Osteoblast (primary cell): ENCODE data around the gene RCAN1. TPM values are rescaled to one million over a fixed set of nuclear protein-coding genes. Genes with fewer than 3 reads are reported as not detected.
"Not testable (repeated sequence)": the region's sequence is repeated elsewhere in the genome, so short reads cannot be mapped to it uniquely, and the experiment has no call there.

Experiments used
- DNase-seq: peaks from one replicate; pipeline ENCODE4 v3.0.0; 2011; ENCODE audit warnings: low spot score, mixed read lengths; ENCODE audit not compliant: insufficient read length; ENCODE audit errors: missing footprints
- H2AFZ ChIP-seq: 2 replicates; pipeline ENCODE4 v1.6.0; 2011; ENCODE audit warnings: mild to moderate bottlenecking, low read length
- H3K27ac ChIP-seq: 2 replicates; pipeline ENCODE4 v1.5.1; 2011; ENCODE audit warnings: mild to moderate bottlenecking, low read depth, low read length, moderate library complexity
- H3K27me3 ChIP-seq: 2 replicates; pipeline ENCODE4 v1.6.0; 2012; ENCODE audit warnings: mild to moderate bottlenecking, control low read depth, inconsistent platforms, low read length, moderate library complexity; ENCODE audit not compliant: insufficient read depth
- H3K36me3 ChIP-seq: 2 replicates; pipeline ENCODE4 v1.5.1; 2011; ENCODE audit warnings: mild to moderate bottlenecking, low read length, control low read depth, moderate library complexity; ENCODE audit not compliant: insufficient read depth
- H3K4me1 ChIP-seq: 2 replicates; pipeline ENCODE4 v1.5.1; 2011; ENCODE audit warnings: mild to moderate bottlenecking, low read length, control low read depth, moderate library complexity; ENCODE audit not compliant: insufficient read depth
- H3K4me2 ChIP-seq: 2 replicates; pipeline ENCODE4 v1.6.0; 2011; ENCODE audit warnings: mild to moderate bottlenecking, low read length; ENCODE audit not compliant: insufficient read depth
- H3K4me3 ChIP-seq: fragments of 200-600 bp; sonication (generic); 3 replicates; pipeline ENCODE4 v1.5.1; 2012; ENCODE audit warnings: mild to moderate bottlenecking, low read length, inconsistent platforms; ENCODE audit not compliant: insufficient read depth
- H3K79me2 ChIP-seq: 2 replicates; pipeline ENCODE4 v1.6.0; 2012; ENCODE audit warnings: mild to moderate bottlenecking, low read length, control low read depth, inconsistent platforms; ENCODE audit not compliant: insufficient read depth
- H3K9me3 ChIP-seq: 2 replicates; pipeline ENCODE4 v1.5.1; 2011; ENCODE audit warnings: low read depth, low read length, control low read depth
- H4K20me1 ChIP-seq: 2 replicates; pipeline ENCODE4 v1.6.0; 2012; ENCODE audit warnings: mild to moderate bottlenecking, low read length, control low read depth; ENCODE audit not compliant: insufficient read depth
- CTCF ChIP-seq: IDR thresholded peaks from 2 replicates; pipeline ENCODE4 v1.5.1; 2011; ENCODE audit warnings: mild to moderate bottlenecking, low read depth, low read length, moderate library complexity; ENCODE audit errors: extremely low read depth
- total RNA-seq: library from RNA; depleted of rRNA; stranded (reverse); fragments of >200 nt; gene quantifications from 2 replicates; pipeline ENCODE4 v1.2.3, GENCODE V29; 2012

Gene RCAN1
- total RNA-seq, 1 donor, result 103 TPM

GRCh38 chr21:34569381-34569979 is 45.4 kb downstream of the RCAN1 start:
- TF ChIP-seq CTCF, result no peak
- no peak for DNase-seq
- Histone ChIP-seq H2AFZ (no peak overlapping the region), H3K27ac (no peak overlapping the region), H4K20me1 (no peaks in the 10 kb centered on the region), H3K36me3 (no peaks in the 10 kb centered on the region), H3K9me3 (no peaks in the 10 kb centered on the region), H3K4me2 (no peak overlapping the region), H3K4me3 (no peak overlapping the region), H3K27me3 (no peaks in the 10 kb centered on the region), H3K4me1 (peaks cover 4% of the 10 kb centered on the region), H3K79me2 (no peaks in the 10 kb centered on the region)

GRCh38 chr21:34568801-34569200 is 46.1 kb downstream of the RCAN1 start:
- not testable (repeated sequence) for H3K36me3 ChIP-seq, H4K20me1 ChIP-seq, H3K4me3 ChIP-seq, H3K27ac ChIP-seq, H2AFZ ChIP-seq, H3K79me2 ChIP-seq, DNase-seq, H3K27me3 ChIP-seq, H3K4me1 ChIP-seq, H3K9me3 ChIP-seq, H3K4me2 ChIP-seq

- no peak overlapping the region for H2AFZ ChIP-seq
- H3K4me3 ChIP-seq, result no peak overlapping the region
- TF ChIP-seq CTCF, result no peak
These were observed 47.2 kb downstream of the RCAN1 start for GRCh38 chr21:34567604-34568155.

GRCh38 chr21:34565238-34565637 is 49.7 kb downstream of the RCAN1 start:
- no peak overlapping the region for H2AFZ ChIP-seq
- no peak overlapping the region for H3K4me3 ChIP-seq
- no peak overlapping the region for H3K4me2 ChIP-seq
- no peaks in the 10 kb centered on the region for H3K9me3 ChIP-seq
- H3K27ac ChIP-seq, result no peak overlapping the region
- no peak for TF ChIP-seq CTCF
- no peaks in the 10 kb centered on the region for H3K36me3 ChIP-seq
- no peaks in the 10 kb centered on the region for H4K20me1 ChIP-seq
- H3K79me2 ChIP-seq, result no peaks in the 10 kb centered on the region
- no peaks in the 10 kb centered on the region for H3K27me3 ChIP-seq
- DNase-seq, result no peak
- peaks cover 4% of the 10 kb centered on the region for H3K4me1 ChIP-seq

More at GRCh38 chr21:34567604-34568155, 47.2 kb downstream of the RCAN1 start:
- Histone ChIP-seq H3K79me2 (no peaks in the 10 kb centered on the region), H4K20me1 (no peaks in the 10 kb centered on the region), H3K27ac (no peak overlapping the region), H3K4me2 (no peak overlapping the region), H3K36me3 (no peaks in the 10 kb centered on the region), H3K9me3 (no peaks in the 10 kb centered on the region), H3K27me3 (no peaks in the 10 kb centered on the region), H3K4me1 (peaks cover 4% of the 10 kb centered on the region)
- DNase-seq, result no peak

- not testable (repeated sequence) for H3K27ac ChIP-seq, H3K79me2 ChIP-seq, H3K4me3 ChIP-seq, H2AFZ ChIP-seq, H3K4me2 ChIP-seq, H3K27me3 ChIP-seq, H3K4me1 ChIP-seq, H3K9me3 ChIP-seq, DNase-seq, H3K36me3 ChIP-seq, H4K20me1 ChIP-seq
These were observed 51.5 kb downstream of the RCAN1 start for GRCh38 chr21:34563370-34563769.
